Spinal cord (tissue), 10 donors: ENCODE measurements around the gene PIK3CA. TPM values are rescaled to one million over a fixed set of nuclear protein-coding genes. Genes with fewer than 3 reads are reported as not detected.
"Not testable (repeated sequence)": the region's sequence is repeated elsewhere in the genome, so short reads cannot be mapped to it uniquely, and the experiment has no call there.

ENCODE experiments used
- DNase-seq, 6 donors: peaks; one replicate each; pipeline versions ENCODE4 v3.0.0 to v3.0.0-alpha.2; 2013 to 2015; ENCODE audit warnings: low spot score in 6 of 6, low read depth in 4 of 6
- H3K27ac ChIP-seq: one replicate; pipeline ENCODE4 v1.5.1; 2013; ENCODE audit warnings: low read depth, low read length, control low read depth
- H3K27me3 ChIP-seq: one replicate; pipeline ENCODE4 v1.6.1; 2013; ENCODE audit warnings: low read length; ENCODE audit not compliant: control insufficient read depth, insufficient read depth
- H3K36me3 ChIP-seq: one replicate; pipeline ENCODE4 v1.6.1; 2013; ENCODE audit warnings: low read length; ENCODE audit not compliant: control insufficient read depth, insufficient read depth
- H3K4me1 ChIP-seq: one replicate; pipeline ENCODE4 v1.6.1; 2013; ENCODE audit warnings: low read length; ENCODE audit not compliant: control insufficient read depth, insufficient read depth
- H3K4me3 ChIP-seq: one replicate; pipeline ENCODE4 v1.5.1; 2013; ENCODE audit warnings: low read depth, low read length, control low read depth
- H3K9me3 ChIP-seq: one replicate; pipeline ENCODE4 v1.6.1; 2013; ENCODE audit warnings: low read length; ENCODE audit not compliant: control insufficient read depth, insufficient read depth
- WGBS: methylation state at CpG from one replicate; pipeline ENCODE4 v1.1.5; 2013; ENCODE audit warnings: missing lambda C conversion rate; ENCODE audit not compliant: insufficient coverage; 5-methylcytosine and 5-hydroxymethylcytosine counted together
- polyA plus RNA-seq, 2 donors: library from polyadenylated mRNA; unstranded; fragments of 120-200 nt; gene quantifications; one replicate each; pipeline ENCODE4 v1.2.1, GENCODE V29; 2013; ENCODE audit not compliant: insufficient read length in 2 of 2
- total RNA-seq, 2 donors: library from RNA; depleted of rRNA in 1 of 2; stranded (reverse); fragments of 120-200 nt in 1 of 2; fragments of >200 nt in 1 of 2; gene quantifications; one replicate each; pipeline versions ENCODE4 v1.2.3 to v1.2.4, GENCODE V29; 2013 to 2014
- donor health status: healthy.

PIK3CA gene
- total and polyA plus RNA-seq, 4 donors: 15.3 to 46.4 (median 32.6) TPM

- no peak overlapping the region for H3K27ac ChIP-seq
- peaks cover 2% of the 10 kb centered on the region for H3K4me1 ChIP-seq
- no peak overlapping the region for H3K4me3 ChIP-seq
- H3K9me3 ChIP-seq: no peaks in the 10 kb centered on the region
- no peaks in the 10 kb centered on the region for H3K27me3 ChIP-seq
- WGBS: no CpG with 5 or more reads among the region's 1 CpG
- H3K36me3 ChIP-seq: no peaks in the 10 kb centered on the region
- no peak for DNase-seq
Observed at GRCh38 chr3:179265092-179265491, 116.9 kb downstream of the PIK3CA start.

- no peak overlapping the region for H3K4me3 ChIP-seq
- no peaks in the 10 kb centered on the region for H3K36me3 ChIP-seq
- H3K27me3 ChIP-seq: no peaks in the 10 kb centered on the region
- no peaks in the 10 kb centered on the region for H3K9me3 ChIP-seq
- H3K27ac ChIP-seq: no peak overlapping the region
- H3K4me1 ChIP-seq: peaks cover 2% of the 10 kb centered on the region
- DNase-seq: no peak
- 94% methylated on average over 3 of the region's 4 CpGs for WGBS
Observed at GRCh38 chr3:179265875-179266274, 117.7 kb downstream of the PIK3CA start.

- Histone ChIP-seq H3K27ac (no peak overlapping the region), H3K9me3 (no peaks in the 10 kb centered on the region), H3K4me3 (no peak overlapping the region), H3K36me3 (no peaks in the 10 kb centered on the region), H3K4me1 (no peaks in the 10 kb centered on the region), H3K27me3 (no peaks in the 10 kb centered on the region)
- 73% methylated on average over 18 of the region's 21 CpGs for WGBS
- no peak for DNase-seq
Observed at GRCh38 chr3:179266701-179267211, 118.6 kb downstream of the PIK3CA start.

- H3K9me3 ChIP-seq: no peaks in the 10 kb centered on the region
- no peaks in the 10 kb centered on the region for H3K4me1 ChIP-seq
- H3K36me3 ChIP-seq: no peaks in the 10 kb centered on the region
- no peak overlapping the region for H3K27ac ChIP-seq
- no peaks in the 10 kb centered on the region for H3K27me3 ChIP-seq
- DNase-seq: no peak
- no peak overlapping the region for H3K4me3 ChIP-seq
- 70% methylated on average over 2 of the region's 4 CpGs for whole genome bisulfite sequencing
Observed at GRCh38 chr3:179268400-179269051, 120.4 kb downstream of the PIK3CA start.

GRCh38 chr3:179269152-179269707 lies 121.1 kb downstream of the PIK3CA start:
- no peak overlapping the region for H3K27ac ChIP-seq
- no CpG with 5 or more reads among the region's 4 CpGs for WGBS

GRCh38 chr3:179272385-179272784 lies 124.2 kb downstream of the PIK3CA start:
- no peak overlapping the region for H3K27ac ChIP-seq
- no peak for DNase-seq
- no peaks in the 10 kb centered on the region for H3K27me3 ChIP-seq
- no peak overlapping the region for H3K4me3 ChIP-seq
- H3K36me3 ChIP-seq: no peaks in the 10 kb centered on the region
- H3K9me3 ChIP-seq: no peaks in the 10 kb centered on the region
- 100% methylated on average over 2 of the region's 3 CpGs for WGBS
- H3K4me1 ChIP-seq: no peaks in the 10 kb centered on the region

More at GRCh38 chr3:179269152-179269707, 121.1 kb downstream of the PIK3CA start:
- H3K36me3 ChIP-seq: no peaks in the 10 kb centered on the region
- H3K9me3 ChIP-seq: no peaks in the 10 kb centered on the region
- no peak for DNase-seq
- no peaks in the 10 kb centered on the region for H3K4me1 ChIP-seq
- H3K4me3 ChIP-seq: no peak overlapping the region
- H3K27me3 ChIP-seq: no peaks in the 10 kb centered on the region

DNA sequence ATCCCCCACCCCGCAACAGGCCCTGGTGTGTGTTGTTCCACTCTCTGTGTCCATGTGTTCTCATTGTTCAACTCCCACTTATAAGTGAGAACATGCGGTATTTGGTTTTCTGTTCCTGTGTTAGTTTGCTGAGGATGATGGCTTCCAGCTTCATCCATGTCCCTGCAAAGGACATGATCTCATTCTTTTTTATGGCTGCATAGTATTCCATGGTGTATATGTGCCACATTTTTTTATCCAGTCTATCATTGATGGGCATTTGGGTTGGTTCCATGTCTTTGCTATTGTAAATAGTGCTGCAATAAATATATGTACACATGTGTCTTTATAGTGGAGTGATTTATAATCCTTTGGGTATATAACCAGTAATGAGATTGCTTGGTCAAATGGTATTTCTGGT lies 126.3 kb downstream of the PIK3CA start:
- WGBS: no CpG with 5 or more reads among the region's 2 CpGs

GRCh38 chr3:179276001-179276400 lies 127.8 kb downstream of the PIK3CA start:
- Histone ChIP-seq H3K27me3 (no peaks in the 10 kb centered on the region), H3K4me3 (no peak overlapping the region), H3K36me3 (no peaks in the 10 kb centered on the region), H3K4me1 (no peaks in the 10 kb centered on the region), H3K9me3 (no peaks in the 10 kb centered on the region), H3K27ac (no peak overlapping the region)
- WGBS: no CpG with 5 or more reads among the region's 3 CpGs
- no peak for DNase-seq

More for the DNA sequence above, 126.3 kb downstream of the PIK3CA start:
- not testable (repeated sequence) for H3K4me1 ChIP-seq, H3K27me3 ChIP-seq, H3K27ac ChIP-seq, H3K36me3 ChIP-seq, DNase-seq, H3K9me3 ChIP-seq, H3K4me3 ChIP-seq

- no peaks in the 10 kb centered on the region for H3K27me3 ChIP-seq
- H3K27ac ChIP-seq: no peak overlapping the region
- no peaks in the 10 kb centered on the region for H3K36me3 ChIP-seq
- DNase-seq: no peak
- WGBS: 100% methylated on average over 1 of the region's 3 CpGs
- H3K9me3 ChIP-seq: no peaks in the 10 kb centered on the region
- no peak overlapping the region for H3K4me3 ChIP-seq
- no peaks in the 10 kb centered on the region for H3K4me1 ChIP-seq
Observed at GRCh38 chr3:179276743-179277142, 128.6 kb downstream of the PIK3CA start.

- no peaks in the 10 kb centered on the region for H3K9me3 ChIP-seq
- no peaks in the 10 kb centered on the region for H3K4me1 ChIP-seq
- no peak overlapping the region for H3K4me3 ChIP-seq
- no peaks in the 10 kb centered on the region for H3K27me3 ChIP-seq
- no peaks in the 10 kb centered on the region for H3K36me3 ChIP-seq
- no peak for DNase-seq
- WGBS: no CpG with 5 or more reads among the region's 1 CpG
- no peak overlapping the region for H3K27ac ChIP-seq
Observed at GRCh38 chr3:179278151-179278550, 130.0 kb downstream of the PIK3CA start.
